NCI-H2081 treated with DMSO at 0.1 percent for 48 hours (cell line): ENCODE measurements around the gene NARS2.
"Not testable (repeated sequence)": the region's sequence is repeated elsewhere in the genome, so short reads cannot be mapped to it uniquely, and the experiment has no call there.

Experiments
- DNase-seq: peaks from one replicate; lab custom pipeline; 2025; lab: John Stamatoyannopoulos, UW

NARS2 gene, protein sequence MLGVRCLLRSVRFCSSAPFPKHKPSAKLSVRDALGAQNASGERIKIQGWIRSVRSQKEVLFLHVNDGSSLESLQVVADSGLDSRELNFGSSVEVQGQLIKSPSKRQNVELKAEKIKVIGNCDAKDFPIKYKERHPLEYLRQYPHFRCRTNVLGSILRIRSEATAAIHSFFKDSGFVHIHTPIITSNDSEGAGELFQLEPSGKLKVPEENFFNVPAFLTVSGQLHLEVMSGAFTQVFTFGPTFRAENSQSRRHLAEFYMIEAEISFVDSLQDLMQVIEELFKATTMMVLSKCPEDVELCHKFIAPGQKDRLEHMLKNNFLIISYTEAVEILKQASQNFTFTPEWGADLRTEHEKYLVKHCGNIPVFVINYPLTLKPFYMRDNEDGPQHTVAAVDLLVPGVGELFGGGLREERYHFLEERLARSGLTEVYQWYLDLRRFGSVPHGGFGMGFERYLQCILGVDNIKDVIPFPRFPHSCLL

DNA sequence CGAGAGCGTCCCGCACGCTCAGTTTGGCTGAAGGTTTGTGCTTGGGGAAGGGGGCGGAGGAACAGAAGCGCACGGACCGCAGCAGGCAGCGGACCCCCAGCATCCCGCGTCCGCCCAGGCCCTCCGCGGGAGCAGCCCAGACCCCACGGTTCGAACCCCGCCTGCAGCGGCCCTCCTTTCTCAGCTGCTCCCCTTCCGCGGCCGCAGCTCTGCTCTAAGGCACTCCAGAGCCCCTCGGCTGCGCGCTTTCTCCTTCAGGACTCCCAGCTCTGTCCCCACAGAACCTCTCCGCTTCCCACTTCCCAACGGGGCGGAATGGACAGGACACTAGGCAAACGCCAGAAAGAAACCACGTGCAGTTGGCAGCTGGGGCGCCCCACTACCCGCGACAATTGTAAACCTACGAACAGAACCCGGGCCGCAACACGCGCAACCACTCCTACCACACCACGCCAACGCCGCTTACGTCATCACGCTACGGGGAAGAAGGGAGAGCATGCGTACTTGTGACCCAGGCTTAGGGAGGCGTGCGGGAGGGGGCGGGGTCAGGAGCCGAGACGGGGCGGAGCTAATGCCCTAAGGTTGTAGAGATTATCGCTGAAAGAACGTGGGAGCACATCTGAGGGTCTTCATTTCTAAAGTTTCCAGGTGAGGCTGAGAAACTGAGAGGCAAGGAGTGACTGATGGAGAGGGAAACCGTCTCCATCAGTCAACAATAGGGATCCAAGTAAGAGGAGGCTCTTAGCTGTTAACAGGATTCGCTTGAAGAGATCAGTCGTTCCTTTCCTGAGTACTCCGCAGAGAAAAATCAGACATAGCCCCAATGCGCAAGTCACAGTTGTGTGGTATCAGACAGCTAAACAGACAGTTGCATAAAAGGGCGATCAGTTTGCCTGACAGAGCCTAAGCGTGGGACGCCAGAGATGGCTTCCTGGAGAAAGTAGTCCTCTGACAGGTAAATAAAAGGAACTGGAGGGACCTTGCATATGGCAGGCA, at the start of gene NARS2:
NARS2 (minus strand) TSS at position 479 of the 996 bp plus-strand sequence; CDS start at position 103, 376 bp downstream.
- DNase-seq, result peak; percentile 86

DNA sequence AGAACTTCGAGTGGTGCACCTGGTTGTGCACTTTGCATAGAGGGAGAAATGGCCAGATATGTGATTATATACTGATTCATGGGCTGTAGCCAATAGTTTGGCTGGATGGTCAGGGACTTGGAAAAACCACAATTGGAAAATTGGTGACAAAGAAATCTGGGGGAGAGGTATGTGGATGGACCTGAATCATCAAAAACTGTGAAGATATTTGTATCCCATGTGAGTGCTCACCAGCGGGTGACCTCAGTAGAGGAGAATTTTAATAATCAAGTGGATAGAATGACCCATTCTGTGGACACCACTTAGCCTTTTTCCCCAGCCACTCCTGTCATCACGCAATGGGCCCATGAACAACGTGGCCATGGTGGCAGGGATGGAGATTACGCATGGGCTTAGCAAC, 48.0 kb upstream of the NARS2 start:
- DNase-seq, result no peak

DNA sequence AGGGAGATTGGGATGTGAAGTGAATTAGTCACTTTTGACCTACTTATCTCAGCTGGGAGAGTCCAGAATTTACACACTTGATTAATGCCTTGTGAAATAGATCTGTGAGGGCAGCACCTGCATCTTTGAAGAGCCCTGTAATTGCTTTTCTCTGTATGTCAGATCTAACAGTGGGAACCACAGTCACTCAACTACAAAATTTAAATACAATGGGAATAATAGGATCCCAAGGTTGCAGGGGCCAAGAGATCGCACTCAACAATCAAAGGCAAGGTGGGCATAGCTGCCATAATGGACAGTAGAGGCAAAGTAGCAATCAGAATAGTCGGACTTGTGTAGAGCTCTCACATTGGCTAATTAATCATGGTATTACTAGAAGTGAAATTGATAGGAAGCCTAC, 45.5 kb upstream of the NARS2 start:
- DNase-seq, result no peak

DNA sequence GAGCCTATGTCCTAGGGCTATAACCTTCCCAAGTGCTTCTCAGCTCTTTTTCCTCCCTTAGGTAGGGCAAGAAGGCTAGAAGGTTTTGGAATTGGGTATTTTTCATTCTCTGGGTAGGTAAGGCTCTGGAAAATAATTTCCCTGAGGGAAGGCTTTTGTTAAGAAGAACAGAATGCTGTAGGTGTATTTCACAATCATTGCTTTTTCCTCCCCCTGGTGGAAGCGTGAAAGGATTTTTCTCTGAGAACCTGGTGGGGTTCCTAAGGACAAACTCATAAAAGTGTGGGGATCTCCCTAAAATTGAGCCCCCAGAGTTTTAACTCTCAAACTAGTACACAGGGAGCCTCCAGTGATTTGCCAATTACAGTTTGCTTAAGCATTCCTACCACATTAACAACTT, 41.1 kb upstream of the NARS2 start:
- no peak for DNase-seq

DNA sequence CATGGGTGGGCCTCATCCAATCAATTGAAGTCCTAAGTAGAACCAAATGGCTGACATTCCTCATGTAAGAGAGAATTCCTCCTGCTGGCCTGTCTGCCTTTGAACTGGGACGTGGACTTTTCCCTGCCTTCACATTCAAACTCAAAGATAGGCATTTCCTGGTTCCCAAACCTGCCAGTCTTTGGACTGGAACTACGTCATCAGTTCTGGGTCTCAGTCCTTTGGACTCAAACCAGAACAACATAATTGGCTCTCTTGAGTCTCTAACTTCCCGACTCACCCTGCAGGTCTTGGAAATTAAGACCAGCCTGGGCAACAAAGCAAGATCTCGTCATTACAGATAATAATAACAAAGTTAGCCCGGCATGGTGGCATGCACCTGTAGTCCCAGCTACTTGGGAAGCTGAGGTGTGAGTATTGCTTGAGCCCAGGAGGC, 38.7 kb upstream of the NARS2 start:
- DNase-seq, result no peak

DNA sequence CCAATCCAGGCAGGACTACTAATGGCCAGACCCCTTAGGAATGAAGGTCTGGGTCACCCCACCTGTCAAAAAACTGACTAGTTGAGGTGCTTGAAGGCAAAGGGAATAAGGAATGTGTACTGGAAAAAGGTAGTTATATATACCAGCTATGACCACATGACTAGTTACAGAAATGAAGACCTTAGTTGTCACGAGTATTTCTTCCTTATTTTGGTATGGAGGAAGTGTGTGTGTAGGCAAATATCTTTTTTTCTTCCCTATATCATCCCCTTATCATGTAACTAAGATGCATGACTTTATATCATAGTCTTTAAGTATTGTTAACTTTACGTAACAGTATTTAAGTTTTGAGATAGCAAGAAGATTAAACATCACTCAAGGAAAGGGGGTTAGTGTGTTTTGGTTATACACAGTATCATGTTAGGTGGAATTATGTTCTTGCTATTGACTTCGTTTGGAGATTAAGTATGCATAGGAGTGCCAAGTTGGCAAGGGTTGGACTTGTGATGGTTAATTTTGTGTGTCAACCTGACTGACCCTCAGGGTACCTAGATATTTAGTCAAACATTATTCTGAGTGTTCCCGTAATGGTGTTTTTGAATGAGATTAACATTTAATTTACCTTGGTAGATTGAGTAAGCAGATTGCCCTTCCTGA, 38.2 kb upstream of the NARS2 start:
- no peak for DNase-seq

DNA sequence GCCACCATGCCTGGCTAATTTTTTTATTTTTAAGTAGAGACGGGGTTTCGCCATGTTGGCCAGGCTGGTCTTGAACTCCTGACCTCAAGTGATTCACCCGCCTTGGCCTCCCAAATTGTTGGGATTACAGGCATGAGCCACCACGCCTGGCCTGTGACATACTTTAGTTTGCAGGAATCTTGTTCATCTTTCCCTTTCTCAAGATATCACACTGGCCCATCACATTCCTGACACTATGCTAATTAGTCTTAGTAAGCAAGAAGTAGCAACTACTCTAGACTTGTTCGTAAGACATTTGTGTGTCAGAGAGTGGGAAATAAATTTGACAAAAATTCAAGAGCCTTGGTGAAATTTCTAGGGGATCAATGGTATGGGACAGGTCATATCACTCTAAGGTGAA, 34.7 kb upstream of the NARS2 start:
- DNase-seq, result not testable (repeated sequence)

DNA sequence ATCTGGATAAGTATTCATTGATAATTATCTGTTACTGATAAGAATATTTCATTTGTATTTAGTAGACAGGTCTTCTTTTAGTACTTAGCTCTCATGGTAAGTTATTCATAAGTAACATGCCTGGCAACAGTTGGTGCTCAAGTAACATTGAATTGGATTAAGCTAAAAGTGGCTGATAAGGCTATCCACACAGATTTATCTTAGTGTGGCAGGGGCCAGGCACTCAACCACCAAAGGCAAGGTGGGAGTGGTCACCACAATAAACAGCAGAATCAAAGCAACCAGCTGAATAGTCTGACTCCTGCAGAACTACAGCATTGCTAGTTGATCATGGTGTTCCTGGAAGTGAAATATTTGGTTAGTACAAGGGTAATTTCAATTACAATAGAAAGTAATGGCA, 33.0 kb upstream of the NARS2 start:
- no peak for DNase-seq

DNA sequence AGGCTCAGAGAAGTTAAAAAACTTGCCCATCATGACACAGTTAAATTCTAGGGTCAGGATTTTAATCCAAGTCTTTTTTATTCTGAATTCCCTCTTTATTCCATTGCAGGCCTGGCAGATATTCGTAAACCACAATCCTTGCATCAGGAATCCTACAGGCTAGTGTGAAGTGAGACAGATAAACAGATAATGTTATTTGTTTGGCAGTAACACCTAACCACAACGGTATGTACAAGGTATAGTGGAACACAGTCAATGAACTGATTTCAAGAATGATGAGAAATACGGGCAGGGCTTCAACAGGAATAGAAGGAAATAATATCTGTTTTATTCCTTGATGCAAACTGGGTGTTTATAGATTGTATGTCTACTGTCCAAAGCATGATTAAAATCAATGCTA, 32.0 kb upstream of the NARS2 start:
- no peak for DNase-seq

DNA sequence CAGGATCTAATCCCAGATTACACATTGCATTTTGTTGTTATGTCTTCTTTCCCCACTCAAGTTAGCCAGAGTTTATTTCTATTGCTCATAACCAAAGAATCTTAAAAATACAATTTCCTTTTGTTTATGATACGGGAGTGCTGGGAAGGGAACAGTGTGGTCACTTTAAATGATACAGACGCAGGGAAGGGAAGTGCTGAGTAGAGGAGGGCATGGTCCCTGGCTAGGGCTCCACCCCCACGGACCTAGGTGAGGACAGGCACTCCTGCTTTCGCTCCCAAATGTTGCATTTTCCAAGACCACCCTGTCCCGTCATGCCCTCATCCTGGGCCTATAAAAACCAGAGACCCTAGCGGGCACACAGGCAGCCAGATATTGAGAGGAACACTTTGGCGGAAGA, 30.6 kb upstream of the NARS2 start:
- no peak for DNase-seq

DNA sequence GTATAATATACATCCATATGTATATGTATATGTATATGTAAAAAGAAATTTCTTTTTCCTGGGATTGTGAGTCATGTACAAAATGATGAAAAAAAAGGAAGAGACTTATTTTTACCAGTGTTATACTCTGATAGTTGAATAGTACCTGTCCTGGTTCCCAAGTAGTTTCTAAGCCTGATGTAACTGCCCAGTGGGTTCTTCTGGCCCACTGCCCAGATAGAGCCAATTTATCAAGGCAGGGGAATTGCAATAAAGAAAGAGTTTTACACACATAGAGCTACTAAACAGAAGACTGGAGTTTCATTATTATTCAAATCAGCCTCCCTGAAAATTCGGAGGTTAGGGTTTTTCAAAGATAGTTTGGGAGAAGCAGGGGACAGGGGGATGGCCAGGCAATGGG, 29.1 kb upstream of the NARS2 start:
- DNase-seq, result no peak

DNA sequence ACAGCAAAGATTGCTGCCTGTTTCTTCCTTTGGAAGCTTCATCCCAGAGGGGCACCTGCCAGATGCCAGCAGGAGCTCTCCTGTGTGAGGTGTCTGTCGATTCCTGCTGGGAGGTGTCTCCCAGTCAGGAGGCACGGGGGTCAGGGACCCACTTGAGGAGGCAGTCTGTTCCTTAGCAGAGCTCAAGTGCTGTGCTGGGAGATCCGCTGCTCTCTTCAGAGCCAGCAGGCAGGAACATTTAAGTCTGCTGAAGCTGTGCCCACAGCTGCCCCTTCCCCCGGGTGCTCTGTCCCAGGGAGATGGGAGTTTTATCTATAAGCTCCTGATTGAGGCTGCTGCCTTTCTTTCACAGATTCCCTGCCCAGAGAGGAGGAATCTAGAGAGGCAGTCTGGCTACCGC, 28.1 kb upstream of the NARS2 start:
- DNase-seq, result not testable (repeated sequence)

DNA sequence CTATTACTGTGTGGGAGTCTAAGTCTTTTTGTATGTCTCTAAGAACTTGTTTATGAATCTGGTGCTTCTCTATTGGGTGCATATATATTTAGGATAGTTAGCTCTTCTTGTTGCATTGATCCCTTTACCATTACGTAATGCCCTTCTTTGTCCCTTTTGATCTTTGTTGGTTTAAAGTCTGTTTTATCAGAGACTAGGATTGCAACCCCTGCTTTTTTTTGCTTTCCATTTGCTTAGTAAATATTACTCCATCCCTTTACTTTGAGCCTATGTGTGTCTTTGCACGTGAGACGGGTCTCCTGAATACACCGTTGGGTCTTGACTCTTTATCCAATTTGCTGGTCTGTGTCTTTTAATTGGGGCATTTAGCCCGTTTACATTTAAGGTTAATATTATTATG, 26.4 kb upstream of the NARS2 start:
- not testable (repeated sequence) for DNase-seq

DNA sequence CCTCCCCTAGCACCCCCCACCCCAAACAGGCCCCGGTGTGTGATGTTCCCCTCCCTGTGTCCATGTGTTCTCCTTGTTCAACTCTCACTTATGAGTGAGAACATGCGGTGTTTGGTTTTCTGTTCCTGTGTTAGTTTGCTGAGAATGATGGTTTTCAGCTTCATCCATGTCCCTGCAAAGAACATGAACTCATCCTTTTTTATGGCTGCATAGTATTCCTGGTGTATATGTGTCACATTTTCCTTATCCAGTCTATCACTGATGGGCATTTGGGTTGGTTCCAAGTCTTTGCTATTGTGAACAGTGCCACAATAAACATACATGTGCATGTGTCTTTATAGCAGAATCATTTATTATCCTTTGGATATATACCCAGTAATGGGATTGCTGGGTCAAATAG, 22.9 kb upstream of the NARS2 start:
- not testable (repeated sequence) for DNase-seq

DNA sequence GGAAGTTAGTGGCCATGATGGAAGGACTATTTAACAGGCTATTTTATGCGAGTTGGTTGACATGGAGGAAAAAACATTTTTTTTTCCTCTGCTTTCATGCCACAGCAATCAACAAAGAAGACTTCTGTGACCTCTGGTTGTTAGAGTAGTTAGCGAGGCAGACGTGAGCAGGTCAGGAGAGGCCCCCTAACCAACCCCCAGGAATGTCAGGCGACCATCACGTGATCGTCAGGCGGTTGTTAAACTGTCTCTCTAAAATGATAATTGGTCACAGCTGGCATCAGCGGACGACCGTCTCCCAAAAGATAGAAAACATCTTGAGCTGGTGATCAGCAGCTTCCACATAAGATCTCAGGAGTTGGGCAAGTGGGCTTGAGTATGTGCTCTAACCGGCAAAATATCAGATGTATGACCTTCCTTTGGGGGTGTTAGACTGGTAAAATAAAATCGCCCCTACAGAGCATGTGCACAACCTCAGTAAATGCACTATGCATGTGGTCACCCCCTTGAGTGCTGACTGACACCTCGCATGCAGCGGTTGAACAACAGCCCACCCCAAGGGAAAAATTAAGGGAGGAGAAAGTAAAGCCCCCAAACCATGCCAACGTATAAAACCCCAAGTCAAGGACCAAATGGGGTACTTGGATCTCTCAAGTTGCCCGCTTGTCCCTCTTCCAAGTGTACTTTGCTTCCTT, 20.9 kb upstream of the NARS2 start:
- no peak for DNase-seq

DNA sequence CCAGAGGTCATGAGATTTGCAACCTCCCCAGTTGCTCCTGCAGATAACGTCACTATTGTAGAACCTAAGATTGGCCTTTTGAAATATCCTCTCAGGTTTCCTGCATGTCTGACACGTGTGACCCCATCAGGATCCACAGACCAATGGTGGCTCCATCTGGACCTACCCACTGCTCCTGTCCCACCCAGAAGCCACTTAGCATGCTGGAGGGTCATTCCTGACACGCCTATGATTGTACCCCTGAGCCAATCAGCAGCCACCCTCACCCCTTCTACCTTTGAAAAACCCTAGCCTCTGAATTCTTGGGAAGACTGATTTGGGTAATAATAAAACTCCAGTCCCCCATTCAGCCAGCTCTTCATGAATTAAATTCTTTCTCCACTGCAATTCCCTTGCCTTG, 20.1 kb upstream of the NARS2 start:
- no peak for DNase-seq

DNA sequence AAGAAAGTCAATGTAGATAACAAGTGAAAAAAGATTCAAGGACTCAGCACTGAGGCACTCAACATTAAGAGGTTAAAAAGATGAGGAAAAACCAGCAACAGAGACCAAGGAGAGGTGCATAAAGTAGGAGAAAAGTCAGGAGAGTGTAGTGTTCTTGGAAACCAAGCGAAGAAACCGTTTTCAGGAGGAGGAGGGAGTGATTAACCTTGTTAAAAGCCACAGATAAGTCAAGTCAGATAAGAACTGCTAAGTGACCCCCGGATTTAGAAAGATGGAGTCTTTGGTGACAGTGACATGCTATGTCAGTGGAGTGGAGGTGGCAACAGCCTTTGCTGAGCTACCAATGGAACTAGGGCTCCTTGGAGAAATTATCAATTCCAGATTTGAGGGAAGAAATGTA, 13.9 kb upstream of the NARS2 start:
- DNase-seq, result no peak

DNA sequence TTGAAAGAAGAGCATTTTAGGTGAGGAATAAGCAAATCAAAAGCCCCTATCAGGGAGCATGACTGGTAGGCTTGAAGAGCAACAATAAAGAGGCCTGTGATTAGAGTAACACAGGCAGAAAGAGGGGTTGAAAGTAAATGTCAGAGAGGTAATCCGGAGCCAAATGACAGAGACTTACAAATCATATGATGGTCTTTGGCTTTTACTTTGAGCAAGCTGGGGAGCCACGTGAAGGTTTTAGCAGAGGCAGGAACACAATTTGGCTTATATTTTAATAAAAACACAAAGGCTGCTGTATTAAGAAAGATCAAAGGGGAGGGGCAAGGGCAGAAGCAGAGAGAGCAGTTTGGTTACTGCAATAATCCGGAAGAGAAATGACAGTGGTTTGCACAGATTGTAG, 12.8 kb upstream of the NARS2 start:
- no peak for DNase-seq

DNA sequence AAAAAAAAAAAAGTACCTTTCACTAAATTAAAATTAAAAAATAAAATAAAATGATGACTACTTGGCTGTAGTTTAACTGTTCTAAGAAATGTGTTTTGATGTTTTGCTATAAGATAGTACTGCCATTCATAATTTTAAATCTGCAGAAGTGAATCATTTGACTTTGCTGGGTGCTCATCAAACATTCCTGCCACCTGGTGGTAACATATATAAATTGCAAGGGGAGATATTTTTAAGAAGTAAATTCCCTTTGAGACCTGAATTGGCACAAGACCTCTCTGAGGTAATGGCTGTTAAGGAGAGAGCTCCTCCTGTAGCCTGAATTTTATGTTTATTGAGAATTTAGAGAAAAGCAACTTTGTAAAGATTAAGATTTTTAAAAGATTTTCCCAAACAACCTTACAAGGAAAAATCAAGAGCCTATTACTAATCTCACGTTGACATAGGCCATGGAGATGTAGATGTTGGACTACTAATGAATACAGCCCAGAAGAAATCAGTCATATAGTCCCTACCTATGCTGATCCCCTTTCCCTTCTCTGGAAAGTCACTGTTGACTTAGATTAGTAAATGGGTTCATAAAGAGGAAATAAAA, 11.9 kb upstream of the NARS2 start:
- no peak for DNase-seq

DNA sequence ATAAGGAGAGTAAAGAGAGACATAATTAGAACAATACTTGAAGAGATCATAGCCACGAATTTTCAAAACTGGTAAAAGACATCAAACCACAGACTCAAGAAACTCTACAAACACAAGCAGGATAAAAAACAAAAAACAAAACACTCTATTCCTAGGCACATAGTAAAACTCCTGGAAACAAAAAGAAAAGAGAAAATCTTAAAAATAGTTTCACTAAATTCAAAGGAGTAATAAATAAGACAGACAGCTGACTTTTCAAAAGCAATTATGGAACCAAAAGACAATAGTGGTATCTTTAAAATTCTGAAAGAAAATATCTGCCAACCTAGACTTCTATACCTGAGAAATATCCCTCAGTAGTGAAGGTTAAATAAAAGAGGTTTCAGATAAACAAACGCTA, 9.2 kb upstream of the NARS2 start:
- DNase-seq, result no peak

DNA sequence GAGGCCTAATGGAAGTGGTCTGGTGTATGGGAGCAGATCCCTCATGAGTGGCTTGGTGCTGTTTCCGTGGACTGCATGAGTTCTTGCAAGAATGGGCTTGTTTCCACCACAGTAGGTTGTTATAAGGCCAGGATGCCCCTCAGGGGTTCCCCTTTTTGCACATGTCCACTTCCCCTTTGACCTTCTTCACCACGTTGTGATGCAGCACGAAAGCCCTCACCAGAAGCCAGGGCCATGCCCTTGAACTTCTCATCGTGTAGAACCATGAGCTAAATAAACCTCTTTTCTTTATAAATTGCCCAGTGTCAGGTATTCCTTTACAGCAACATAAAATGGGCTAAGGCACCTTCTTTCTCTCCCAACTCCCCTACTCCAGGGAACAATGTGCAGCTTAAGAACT, 2.8 kb upstream of the NARS2 start:
- no peak for DNase-seq
